Stimulated activated CD4-positive, alpha-beta T cell treated with anti-CD3 and anti-CD28 coated beads, TNF-alpha, amount 100 ng/mL, for 48 hours (primary cell): ENCODE results near the gene TRIM41.
"Not testable (repeated sequence)": the region's sequence is repeated elsewhere in the genome, so short reads cannot be mapped to it uniquely, and the experiment has no call there.

Experiments
- DNase-seq, 3 donors: peaks; one replicate each; pipeline ENCODE4 v3.0.0-alpha.2; 2020; ENCODE audit warnings: low read depth in 3 of 3

TRIM41 gene

GRCh38 chr5:181192337-181193046 lies 30.6 kb upstream of the TRIM41 start:
- no peak for DNase-seq

GRCh38 chr5:181193656-181194055 lies 29.4 kb upstream of the TRIM41 start:
- no peak for DNase-seq

DNA sequence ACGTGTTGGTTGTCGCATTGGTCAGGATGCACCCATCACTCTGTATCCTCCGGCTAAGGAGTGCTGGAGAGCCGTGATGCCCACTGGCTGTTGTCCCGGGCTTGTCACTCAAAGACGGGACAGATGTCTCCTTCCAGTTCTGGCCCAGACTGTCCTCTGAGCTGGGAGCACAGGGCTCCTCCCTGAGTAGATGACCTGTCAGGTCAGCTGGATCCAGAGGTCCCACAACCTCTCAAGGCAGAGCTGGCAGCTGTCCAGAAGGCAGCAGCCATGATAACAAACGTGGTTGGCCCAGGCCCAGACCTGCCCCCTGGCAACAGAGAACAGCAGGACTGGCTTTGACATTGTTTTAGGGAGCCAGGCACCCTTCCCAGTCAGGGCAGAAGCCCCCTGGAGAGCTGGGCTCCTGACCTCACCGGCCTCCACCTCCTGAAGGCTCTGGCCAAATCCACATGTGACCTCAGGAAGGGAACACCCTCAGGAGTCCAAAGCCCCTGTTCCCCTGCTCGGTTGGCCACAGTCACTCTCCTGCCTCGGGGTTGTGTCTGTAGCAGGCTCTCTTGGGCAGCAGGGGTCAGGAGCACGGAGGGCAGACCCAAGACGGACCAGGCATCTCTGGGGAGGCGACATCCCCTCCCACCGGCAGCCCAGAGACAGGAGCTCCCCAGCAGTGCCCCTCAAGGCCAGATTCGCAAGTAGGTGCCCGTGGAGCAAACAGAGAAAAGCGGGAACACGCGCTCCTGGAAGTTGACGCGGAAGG lies 28.4 kb upstream of the TRIM41 start:
- no peak for DNase-seq

DNA sequence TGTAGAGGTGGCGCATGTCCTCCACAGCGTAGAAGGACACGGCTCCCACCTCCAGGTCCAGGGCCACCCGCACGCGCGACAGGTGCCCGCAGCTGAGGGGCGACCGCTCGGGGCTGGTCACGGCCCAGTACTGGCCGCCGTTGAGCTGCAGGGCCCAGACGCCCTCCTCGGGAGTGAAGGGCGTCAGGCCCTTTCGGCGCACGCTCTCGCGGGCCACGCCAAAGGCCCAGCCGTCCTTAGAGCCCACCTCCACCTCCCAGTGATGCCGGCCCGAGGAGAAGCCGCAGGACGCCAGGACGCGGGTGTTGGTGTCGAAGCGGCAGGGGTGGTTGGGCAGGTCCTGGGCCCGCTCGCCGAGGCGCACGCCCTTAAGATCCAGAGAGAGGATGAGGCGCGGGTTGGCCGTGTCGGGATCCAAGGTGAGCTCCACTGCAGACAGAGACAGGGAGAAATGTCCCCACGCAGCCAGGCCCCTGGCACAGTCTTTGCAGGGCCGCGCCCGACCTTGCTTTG lies 27.8 kb upstream of the TRIM41 start:
- DNase-seq: no peak

DNA sequence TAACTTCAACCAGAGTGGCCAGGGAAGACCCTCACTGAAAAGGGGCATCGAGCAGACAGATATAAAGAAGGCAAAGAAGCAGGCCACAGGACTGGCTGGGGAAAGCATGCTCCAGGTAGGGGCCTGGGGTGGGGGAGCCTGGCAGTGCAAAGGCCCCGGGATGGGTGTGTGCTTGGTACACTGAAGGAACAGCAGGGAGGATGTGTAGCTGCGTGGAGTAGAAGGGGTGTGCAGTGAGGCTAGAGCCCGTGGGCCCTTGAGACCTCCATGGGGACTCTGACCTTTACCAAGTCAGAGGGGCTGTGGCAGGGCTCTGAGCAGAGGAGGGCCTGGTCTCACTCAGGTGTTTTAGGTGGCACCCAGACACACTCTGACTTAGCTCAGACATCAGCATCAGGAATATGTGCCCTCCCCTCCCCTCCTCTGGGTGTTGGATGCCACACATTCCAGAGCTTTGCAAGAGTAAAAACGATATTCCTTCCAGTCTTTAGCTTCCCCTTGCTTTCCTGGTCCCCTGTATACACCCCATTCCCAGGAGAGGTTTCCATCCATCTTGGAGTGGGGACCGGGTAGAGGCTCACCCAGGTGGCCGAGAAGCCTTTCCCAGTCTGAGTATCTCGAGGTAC lies 25.6 kb upstream of the TRIM41 start:
- DNase-seq: no peak

DNA sequence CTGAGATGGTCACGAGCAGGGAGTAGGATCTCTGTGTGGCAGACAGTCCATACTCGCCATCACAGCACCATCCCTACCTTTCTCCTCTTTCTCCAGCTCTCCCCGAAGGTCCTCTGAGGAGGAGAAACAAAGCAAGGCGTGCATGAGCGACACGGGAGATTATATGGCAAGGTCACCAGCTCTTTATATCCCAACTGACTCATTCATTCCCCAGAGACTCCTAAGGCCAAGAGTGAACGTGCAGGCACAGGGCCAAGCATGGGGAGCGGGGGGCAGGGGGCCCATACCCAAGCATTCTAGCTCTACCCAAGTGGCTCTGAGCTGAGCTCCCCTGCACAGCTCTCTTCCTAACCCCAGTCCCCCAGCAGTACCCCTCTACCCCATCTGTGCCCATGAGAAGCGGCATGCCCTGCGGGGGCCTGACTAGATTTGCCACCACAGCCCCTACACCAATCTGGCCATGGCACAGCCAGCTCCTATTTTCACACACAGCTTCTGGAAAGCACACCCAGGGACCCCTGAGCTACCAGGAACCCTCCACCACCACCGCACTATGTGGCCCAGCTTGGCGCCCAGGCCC lies 24.9 kb upstream of the TRIM41 start:
- DNase-seq: no peak

- DNase-seq: no peak
Observed at GRCh38 chr5:181198905-181199519, 24.1 kb upstream of the TRIM41 start.

DNA sequence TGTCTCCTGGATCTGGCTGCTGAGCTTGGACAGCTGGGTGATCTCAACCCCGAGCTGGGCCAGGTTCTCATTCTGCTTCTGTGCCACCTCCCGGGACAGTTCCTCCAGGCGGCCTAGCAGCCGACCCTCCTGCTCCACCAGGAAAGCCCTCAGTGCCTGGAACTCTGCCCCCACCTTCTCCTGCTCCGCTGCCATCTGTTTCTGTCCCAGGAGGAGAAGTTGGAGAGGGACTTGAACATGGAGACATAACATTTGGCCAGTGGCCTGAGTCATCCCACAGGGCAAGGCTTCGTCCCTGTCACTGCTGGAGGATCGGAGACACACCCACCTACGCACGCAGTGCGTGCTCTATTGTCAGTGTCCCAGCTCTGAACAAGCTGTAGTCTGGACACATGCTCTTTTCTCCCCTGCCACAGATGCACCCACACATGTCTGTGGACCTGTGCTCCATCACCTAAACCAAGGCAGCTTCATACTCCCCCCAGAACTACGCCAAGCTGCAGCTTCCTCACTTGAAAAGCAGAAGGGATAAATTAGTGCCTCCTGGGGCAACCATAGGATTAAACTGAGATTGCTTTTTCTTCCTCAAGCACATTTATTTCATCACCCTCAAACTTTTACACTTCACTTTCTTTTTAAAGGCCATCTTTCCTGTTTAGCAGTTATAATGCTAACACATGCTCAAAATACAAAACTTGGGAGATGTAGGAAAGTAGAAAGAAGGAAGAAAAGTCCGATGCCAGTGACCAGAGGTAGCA lies 23.0 kb upstream of the TRIM41 start:
- DNase-seq: no peak

GRCh38 chr5:181200816-181201215 lies 22.3 kb upstream of the TRIM41 start:
- no peak for DNase-seq

GRCh38 chr5:181203093-181203711 lies 19.9 kb upstream of the TRIM41 start:
- DNase-seq: no peak

DNA sequence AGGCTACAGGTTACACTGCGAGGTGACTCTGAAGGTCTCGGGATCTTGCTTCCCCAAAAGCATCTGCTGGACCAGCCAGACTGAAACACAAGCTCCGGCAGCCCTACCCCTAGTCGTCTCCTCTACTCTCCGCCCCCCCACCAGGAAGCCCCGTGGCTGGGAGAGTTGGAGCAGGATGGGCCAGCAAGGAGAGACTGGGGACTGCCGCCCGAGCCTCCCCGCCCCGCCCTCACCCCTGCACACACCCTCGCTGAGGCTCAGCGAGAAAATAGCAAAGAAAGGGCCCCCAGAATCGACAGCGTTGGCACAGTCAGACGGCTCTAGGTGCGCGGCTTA lies 19.3 kb upstream of the TRIM41 start:
- no peak for DNase-seq

DNA sequence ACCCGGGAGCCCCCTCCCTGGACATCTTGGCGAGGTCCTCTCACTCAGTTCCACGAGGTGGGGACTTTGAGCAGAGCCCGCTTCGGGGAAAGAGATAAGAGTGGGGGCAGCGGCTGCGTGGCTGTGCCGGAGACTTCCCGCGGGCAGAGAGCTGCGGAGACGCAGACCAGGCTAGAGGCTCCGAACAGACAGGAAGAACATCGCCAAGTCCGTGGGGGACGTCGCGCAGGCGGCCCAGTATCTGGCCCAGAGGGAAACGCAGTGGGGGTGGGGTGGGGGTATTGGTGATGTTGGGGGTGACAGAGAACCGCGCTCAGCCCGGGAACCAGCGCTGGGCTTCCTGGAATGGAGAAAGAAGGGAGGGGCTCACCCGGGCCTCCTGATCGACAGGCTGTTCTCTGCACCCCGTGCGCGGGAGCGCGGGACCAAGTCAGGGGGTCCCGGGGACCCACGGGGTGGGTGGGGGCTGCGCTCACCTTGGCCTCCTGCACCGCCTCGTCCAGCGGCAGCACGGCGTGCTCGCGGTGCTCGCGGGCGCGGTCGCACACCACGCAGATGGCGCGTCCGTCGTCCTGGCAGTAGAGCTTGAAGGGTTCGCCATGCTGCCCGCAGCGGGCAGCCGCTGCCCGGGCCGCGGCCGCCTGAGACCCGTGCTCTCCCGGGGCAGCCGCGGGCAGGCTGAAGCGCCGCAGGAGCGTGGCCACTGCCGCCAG lies 18.8 kb upstream of the TRIM41 start:
- no peak for DNase-seq

DNA sequence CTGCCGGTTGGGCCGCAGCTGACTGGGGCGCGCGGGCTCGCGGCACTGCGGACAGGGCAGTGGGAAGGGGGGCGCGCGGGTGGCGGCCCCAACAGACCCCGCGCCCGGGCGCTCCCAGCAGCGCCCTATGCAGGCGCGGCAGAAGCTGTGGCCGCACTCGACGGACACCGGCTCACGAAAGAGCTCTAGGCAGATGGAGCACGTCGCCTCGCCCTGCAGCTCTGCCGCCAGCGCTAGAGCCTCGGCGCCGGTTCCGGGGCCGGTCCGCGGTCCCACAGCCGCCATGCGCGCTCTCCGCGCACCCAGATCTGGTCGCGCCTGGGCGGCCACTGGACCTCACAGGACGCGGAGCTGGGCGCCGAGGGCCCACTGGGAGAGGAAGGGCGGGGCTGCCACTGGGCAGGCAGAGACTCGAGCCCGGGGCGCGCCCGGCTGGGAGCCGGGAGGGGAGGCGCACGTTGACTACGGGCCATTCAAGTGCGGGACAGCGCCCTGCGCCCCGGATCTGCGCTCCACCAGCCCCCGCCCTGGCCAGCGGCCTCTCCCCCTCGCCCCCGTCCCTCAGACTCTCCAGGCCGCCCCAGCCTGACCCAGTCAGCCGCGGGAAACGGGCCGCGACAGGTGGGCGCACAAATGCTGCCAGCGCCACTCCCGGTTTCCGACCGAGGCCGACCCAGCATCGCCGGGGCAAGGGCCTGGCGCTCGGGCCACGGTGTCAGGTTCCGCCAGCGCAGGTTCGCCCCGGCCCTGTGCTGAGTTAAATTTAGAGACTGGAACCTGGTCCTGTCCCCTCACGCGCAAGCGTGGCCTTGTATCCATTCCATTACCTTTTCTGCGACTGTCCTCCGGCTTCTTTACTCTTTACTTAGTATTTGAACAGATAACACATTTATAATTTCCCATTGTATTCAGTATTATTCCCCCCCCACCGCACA lies 18.0 kb upstream of the TRIM41 start, which contains the start of gene TRIM7:
Gene TRIM7 (minus strand): TSS at position 371 of the 935 bp plus-strand sequence. CDS start 86 bp downstream, at position 285.
- no peak for DNase-seq

DNA sequence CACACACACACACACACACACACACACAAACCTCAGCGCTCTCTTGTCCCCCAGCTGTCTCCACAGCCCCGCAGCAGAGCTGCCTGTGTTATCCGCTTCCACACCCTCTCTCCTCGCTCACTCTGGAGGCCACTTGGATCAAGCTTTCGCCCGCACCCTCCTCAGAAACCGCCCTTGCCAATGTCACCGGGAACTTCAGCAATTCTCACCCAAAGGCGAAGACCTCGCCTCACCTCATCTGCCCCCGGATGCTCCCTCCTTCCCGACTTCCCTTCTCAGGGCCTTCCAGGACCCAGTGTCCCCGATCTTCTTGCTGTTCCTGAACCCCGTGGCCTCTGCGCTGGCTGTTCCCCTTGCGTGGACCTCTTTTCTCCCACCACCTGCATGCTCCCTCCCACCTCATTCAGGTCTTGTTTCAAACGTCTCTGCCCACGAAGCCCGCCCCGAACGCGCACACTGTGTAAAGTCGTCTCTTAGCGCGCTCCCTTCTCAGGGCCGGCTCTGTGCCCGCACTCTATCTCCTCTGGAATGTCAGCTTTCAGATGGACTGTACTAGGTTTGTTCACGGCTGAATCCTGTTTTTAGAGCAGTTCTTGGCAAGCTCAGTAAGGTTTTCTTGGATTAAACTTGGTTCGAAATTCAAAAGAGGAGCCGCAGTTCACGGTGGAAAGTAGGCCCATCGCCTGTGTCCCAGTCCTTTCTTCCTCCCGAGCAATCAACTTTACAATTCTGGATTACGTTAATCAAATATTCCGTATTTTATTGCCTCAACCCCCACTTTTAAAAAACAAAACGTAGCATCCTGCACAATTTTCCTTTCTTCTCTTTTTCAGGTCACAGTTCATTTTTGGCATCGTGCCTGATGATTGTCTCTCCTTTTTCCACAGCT lies 17.1 kb upstream of the TRIM41 start:
- DNase-seq: no peak

- peak; percentile 80 to 81 (median 81) for DNase-seq
Observed at GRCh38 chr5:181207214-181207959, 15.7 kb upstream of the TRIM41 start.

GRCh38 chr5:181207960-181208253 lies 15.2 kb upstream of the TRIM41 start:
- no peak for DNase-seq

- not testable (repeated sequence) for DNase-seq
Observed at GRCh38 chr5:181209006-181209405, 14.1 kb upstream of the TRIM41 start.
